HG03354 (cell line): Measurements from ENCODE around the gene SLC35D3.
"Not testable (repeated sequence)": the region's sequence is repeated elsewhere in the genome, so short reads cannot be mapped to it uniquely, and the experiment has no call there.

Experiments
- ATAC-seq: cut with Tn5 transposase; IDR thresholded peaks from one replicate; pipeline ENCODE4 v1.9.1; 2021; ENCODE audit warnings: mild to moderate bottlenecking; ENCODE audit not compliant: unreplicated experiment, poor library complexity, severe bottlenecking

SLC35D3 gene

DNA sequence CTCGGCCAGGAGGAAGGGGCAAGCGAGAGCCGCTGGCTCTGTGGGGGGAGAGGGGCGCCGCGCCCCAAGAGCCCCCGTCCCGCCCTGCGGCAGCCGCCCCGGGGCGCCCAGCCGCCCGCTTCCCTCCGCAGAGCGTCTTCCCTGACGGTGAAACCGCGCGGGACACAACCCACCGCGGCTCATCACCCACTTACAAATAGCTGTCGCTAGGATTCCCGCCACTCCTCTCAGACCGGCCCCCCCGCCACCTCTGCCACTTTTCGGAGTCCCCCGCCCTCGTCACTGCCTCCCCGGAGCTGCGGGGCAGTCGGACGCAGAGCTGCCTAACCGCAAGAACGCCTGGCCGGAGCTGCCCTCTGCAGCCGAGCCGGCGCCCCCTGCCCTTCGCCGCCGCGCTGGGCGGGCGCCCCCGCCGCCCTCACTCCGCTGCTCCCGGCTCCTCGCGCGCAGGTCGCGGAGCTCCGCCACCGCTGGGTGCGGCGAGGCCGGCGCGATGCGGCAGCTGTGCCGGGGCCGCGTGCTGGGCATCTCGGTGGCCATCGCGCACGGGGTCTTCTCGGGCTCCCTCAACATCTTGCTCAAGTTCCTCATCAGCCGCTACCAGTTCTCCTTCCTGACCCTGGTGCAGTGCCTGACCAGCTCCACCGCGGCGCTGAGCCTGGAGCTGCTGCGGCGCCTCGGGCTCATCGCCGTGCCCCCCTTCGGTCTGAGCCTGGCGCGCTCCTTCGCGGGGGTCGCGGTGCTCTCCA, at the start of gene SLC35D3:
Gene SLC35D3, plus strand, starts transcription at position 366 of the 749 bp plus-strand sequence. Its CDS starts 128 bp downstream, at position 494.
- ATAC-seq, result peak; percentile 31

GRCh38 chr6:136873748-136874147, 48.4 kb upstream of the SLC35D3 start:
- ATAC-seq, result no peak

- ATAC-seq, result not testable (repeated sequence)
These were observed 45.6 kb upstream of the SLC35D3 start for GRCh38 chr6:136876469-136876868.

DNA sequence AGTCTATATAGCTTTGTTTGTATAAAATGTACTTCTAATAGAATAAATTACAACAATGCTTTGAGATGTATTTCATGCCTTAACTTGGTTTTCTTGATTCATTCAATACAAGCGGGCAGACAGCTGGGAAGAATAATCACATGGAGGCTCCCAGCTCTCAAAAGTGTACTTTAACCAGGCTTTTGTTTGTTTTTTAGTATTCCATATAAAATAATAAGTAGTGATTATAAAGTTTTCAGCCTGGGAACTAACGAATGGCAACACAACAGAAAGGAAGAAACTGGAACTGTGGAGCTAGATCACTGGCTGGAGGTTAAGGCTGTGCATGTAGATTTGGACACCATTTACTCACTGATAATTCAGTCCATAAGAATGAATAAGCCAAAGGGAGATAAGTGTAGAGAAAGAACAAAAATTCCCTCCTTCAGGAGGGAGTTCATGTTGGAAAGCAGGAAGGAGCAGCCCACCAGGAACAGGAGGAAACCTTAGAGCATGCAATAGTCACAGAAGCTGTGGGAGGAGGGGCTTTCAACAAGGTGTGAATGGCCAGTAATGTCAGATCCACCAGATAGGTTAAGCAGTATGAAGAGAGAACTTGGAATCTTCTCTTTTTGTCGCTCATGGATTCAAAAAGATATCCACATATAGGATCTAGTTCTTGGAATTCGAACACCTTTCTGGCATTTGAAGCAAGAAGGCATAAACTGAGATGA, 41.2 kb upstream of the SLC35D3 start:
- no peak for ATAC-seq

- no peak for ATAC-seq
These were observed 36.0 kb upstream of the SLC35D3 start for GRCh38 chr6:136886091-136886490.

DNA sequence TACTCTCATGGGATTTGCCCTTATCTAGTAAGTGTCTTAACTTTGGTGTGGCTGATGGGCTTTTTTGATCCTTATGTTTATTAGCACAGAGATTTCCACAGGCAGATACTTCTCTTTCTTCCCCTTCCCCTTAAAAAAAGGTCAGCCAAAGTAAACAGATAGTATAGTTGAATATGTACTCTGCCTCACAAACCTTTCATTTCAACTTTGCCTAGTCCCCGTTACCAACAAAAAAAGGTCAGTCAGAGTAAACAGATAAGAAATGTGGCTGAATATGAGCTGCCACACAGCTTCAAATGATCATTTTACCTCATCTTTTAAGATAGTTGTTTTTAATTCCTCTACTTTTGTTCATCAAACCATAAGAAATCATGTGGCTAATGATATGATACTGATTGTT, 34.1 kb upstream of the SLC35D3 start:
- no peak for ATAC-seq

DNA sequence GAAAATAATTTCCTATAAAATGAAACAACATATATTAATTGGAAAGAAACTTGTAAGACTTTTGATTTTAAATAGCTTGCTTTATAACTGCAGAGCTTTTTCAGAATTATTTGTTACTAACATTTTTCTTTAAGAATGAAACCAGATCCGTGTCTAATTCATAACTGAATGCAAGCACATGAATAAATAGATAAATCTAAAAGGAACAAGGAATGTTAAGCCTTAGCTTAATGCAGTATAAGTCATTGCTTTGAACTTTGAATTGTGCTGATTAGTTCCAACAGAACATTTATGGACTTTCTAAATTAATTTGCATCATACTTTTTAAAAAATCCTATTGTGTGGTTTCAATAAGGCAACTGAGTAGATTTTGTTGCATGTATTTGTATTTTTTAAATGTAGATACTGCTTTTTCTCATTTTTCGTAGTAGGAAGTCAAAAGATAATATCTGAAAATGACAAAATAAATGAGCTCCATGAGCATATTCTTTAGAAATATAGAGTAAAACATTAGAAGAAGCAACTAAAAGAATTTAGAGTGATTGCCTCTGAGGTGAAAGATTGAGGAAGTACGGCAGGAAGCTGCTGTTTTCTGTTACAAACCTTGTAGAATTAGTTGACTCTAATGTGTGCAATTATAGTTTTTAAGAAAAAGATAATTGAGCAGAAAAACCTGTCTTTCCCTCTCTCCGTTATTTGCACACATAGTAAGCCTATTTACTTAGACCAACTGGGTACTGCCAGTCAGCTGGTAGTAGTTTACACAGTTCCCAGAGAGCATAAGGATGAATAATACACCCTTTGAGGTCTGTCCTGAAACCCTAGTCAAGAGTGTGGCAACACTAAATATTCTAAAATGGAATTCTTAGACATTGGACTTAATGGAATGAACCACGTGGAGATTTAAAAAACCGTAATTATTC, 32.6 kb upstream of the SLC35D3 start:
- peak; percentile 32 for ATAC-seq

DNA sequence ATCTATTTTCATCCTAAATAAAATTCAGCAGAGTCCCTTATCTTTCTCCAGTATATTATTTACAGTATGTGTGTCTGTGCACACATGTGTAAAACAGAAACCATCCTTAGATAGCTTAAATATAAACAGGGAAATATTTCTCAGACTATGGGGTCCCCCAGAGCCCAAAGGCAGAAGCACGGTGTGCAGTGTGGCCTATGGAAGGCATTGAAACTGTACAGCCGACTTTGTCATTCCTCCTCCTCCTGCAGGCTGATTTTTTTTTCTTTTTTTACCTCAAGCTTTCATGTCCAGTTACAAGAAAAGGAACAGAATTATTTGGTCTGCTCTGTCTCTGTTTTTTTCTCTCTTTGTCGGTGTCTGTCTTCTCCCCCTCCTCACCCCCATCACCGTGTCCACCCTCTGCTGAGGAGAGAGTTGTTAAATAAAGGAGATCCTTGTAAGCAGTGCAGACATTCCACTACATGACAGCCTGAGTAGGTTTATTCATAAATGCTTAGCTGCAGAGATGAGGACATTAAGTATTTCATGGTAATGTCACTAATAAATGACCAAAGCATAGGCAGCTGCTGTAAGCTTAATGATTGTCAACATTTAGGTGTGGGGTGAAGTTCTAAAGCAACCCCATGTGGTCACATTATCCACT, 31.8 kb upstream of the SLC35D3 start:
- ATAC-seq, result peak; percentile 57

- ATAC-seq, result no peak
These were observed 31.1 kb upstream of the SLC35D3 start for GRCh38 chr6:136890986-136891385.

DNA sequence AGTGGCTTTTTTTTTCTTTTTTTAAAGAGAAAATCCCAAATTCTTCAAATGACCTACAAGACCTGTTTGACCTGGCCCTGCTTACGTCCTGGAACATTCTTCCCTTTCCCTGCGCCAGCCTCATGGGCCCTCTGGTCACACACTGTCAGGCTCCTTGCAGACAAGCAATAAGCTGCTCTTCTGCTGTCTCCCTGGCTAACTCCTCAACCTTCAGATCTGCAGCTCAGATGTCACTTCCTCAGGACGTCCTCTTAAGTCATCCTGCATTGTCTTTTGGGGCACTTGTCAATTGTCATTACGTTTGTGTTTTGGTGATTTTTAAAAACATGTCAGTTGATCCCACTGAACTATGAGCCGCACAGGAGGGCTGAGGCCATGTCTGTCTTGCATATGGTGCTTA, 28.9 kb upstream of the SLC35D3 start:
- no peak for ATAC-seq

- ATAC-seq, result no peak
These were observed 26.2 kb upstream of the SLC35D3 start for GRCh38 chr6:136895901-136896300.

DNA sequence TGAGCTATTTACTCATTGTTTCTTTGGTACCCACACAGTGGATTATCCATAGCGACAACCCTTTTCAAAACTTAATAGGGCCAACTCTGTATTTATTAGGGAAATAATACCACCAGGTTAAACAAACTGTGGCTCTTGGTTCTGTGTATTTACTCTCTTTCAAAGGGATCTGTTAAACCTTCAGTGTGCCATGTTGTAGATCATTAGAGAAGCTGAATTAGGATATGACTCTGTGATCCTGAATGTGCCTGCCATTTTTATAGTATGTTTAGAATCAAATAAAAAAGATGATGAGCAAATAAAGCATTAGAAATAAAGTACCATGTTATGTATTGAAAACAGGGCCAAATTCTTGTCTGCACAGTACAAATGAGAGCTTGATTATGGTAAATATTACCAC, 25.0 kb upstream of the SLC35D3 start:
- ATAC-seq, result no peak

- no peak for ATAC-seq
These were observed 20.8 kb upstream of the SLC35D3 start for GRCh38 chr6:136901212-136901784.

DNA sequence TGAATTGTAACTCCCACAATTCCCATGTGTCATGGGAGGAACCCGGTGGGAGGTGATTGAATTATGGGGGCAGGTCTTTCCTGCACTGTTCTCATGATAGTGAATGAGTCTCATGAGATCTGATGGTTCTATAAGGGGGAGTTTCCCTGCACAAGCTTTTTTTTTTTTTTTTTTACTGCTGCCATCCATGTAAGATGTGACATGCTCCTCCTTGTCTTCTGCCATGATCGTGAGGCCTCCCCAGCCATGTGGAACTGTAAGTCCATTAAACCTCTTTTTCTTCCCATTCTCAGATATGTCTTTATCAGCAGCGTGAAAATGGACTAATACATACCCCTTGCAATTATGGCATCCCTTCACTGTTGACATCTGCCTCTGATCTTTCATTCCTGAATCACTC, 17.6 kb upstream of the SLC35D3 start:
- ATAC-seq, result not testable (repeated sequence)

DNA sequence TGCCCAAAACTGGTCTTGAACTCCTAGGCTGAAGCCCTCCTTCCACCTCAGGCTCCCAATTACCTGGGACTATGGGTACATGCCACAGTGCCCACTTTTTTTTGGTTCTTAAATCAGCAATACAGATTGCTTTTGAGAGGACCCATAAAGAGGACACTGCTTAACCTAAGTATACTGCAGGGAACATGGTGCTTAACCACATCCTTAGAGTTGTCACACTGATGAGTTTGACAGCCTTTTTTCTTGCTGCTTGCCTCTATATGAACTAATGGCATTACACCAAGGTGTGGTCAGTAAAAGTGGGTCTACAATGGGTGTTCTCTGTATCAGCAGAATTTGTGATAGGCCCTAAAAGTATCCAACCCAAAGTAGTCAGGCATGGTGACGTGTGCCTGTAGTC, 7.2 kb upstream of the SLC35D3 start:
- no peak for ATAC-seq

- ATAC-seq, result no peak
These were observed 3.4 kb upstream of the SLC35D3 start for GRCh38 chr6:136918706-136919105.

DNA sequence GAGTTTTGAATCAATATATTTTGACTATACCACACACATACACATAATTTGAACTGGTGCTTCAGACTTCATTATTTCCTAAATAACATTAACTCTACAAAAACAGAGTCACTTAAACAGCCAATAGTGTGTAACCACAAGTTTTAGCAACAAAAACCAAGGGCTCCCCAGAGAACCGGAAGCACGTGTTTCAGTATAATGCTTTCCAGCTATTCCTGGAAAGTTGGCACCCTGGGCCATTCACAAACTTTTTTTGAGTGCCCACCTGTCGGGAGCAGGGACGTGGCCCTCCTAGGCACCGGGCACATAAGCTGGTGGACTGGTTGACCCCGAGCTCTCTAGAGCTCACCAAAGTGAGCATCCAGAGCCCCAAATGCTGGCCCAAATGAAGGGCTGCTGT, 1.9 kb upstream of the SLC35D3 start:
- no peak for ATAC-seq

DNA sequence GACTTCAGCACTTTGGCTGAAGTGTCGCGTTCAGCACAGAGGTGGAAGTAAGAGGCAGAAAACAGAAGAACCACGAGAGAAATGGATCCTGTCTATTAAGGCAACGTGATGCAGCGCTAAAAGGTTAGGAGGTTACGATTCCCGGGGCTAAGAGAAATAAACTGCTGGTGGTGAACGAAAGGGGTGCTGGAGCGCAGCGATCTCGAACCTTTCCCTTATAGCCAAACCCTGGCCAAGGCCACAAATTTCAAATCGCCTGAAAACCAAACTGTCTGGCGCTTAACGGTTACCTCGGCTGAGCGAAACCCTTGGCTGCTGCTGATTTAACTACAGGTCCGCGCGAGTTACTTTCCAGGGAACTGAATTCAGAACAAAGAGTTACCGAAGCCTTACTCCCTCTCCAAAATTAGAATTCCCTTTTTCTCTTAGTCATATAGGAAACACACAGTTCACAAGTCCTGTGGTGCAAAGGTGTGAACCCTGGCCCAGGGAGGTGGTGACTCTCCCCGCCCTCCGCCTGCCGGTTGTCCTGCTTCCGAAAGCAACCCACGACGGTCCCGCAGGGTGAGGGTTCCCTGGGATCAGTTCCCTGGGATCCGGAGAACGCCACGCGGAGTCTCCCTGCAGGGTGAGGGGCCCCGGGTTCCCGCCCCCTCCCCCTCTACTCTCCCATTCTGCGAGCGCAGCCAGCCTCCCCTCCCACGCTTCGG, 1.3 kb upstream of the SLC35D3 start:
- no peak for ATAC-seq

GRCh38 chr6:136921381-136921935, 643 bp upstream of the SLC35D3 start:
- peak; percentile 41 for ATAC-seq
